H9 (cell line): Measurements from ENCODE around the gene KBTBD12. TPM values are rescaled to one million over a fixed set of nuclear protein-coding genes. Genes with fewer than 3 reads are reported as not detected.

ENCODE experiments used
- DNase-seq: peaks from one replicate; pipeline ENCODE4 v3.0.0-alpha.2; 2017
- H2AFZ ChIP-seq: one replicate; pipeline ENCODE4 v1.6.1; 2013; ENCODE audit warnings: mild to moderate bottlenecking, low read length, control low read depth, moderate library complexity
- H2AK5ac ChIP-seq: 2 replicates; pipeline ENCODE4 v1.6.1; 2013; ENCODE audit warnings: low read length, control low read depth, mixed read lengths; ENCODE audit not compliant: insufficient read length
- H2BK120ac ChIP-seq: one replicate; pipeline ENCODE4 v1.6.1; 2013; ENCODE audit warnings: low read depth, mild to moderate bottlenecking, low read length, control low read depth, inconsistent platforms; ENCODE audit not compliant: poor library complexity, severe bottlenecking
- H2BK12ac ChIP-seq: 2 replicates; pipeline ENCODE4 v1.6.1; 2013; ENCODE audit warnings: low read length, control low read depth, mixed read lengths, low read depth; ENCODE audit not compliant: insufficient read length
- H2BK15ac ChIP-seq: 2 replicates; pipeline ENCODE4 v1.6.1; 2013; ENCODE audit warnings: low read depth, low read length, control low read depth
- H2BK20ac ChIP-seq: one replicate; pipeline ENCODE4 v1.6.1; 2013; ENCODE audit warnings: low read depth, mild to moderate bottlenecking, low read length, control low read depth, inconsistent platforms; ENCODE audit not compliant: poor library complexity, severe bottlenecking
- H2BK5ac ChIP-seq: 2 replicates; pipeline ENCODE4 v1.6.1; 2013; ENCODE audit warnings: low read length, control low read depth, mixed read lengths; ENCODE audit not compliant: insufficient read length
- H3K14ac ChIP-seq: 2 replicates; pipeline ENCODE4 v1.6.1; 2013; ENCODE audit warnings: low read length, control low read depth; ENCODE audit not compliant: insufficient read depth
- H3K18ac ChIP-seq: 2 replicates; pipeline ENCODE4 v1.6.1; 2013; ENCODE audit warnings: low read depth, mild to moderate bottlenecking, mixed read lengths, low read length, control low read depth; ENCODE audit not compliant: insufficient read length
- H3K23ac ChIP-seq: 2 replicates; pipeline ENCODE4 v1.6.1; 2013; ENCODE audit warnings: low read length, control low read depth, mixed read lengths, low read depth; ENCODE audit not compliant: insufficient read length
- H3K23me2 ChIP-seq: 2 replicates; pipeline ENCODE4 v1.6.1; 2013; ENCODE audit warnings: low read depth, mild to moderate bottlenecking, mixed read lengths, low read length, control low read depth; ENCODE audit not compliant: insufficient read length, poor library complexity, severe bottlenecking
- H3K27ac ChIP-seq: 2 replicates; pipeline ENCODE4 v1.5.1; 2013; ENCODE audit warnings: low read length, control low read depth, mixed read lengths, low read depth; ENCODE audit not compliant: insufficient read length
- H3K27me3 ChIP-seq: 2 replicates; pipeline ENCODE4 v1.6.1; 2013; ENCODE audit warnings: low read length, control low read depth, inconsistent platforms; ENCODE audit not compliant: insufficient read depth
- H3K4ac ChIP-seq: 2 replicates; pipeline ENCODE4 v1.6.1; 2013; ENCODE audit warnings: low read depth, mild to moderate bottlenecking, control low read depth, inconsistent platforms, low read length, moderate library complexity
- H3K4me1 ChIP-seq: 2 replicates; pipeline ENCODE4 v1.6.1; 2013; ENCODE audit warnings: low read length, control low read depth, inconsistent platforms; ENCODE audit not compliant: insufficient read depth
- H3K4me2 ChIP-seq: 2 replicates; pipeline ENCODE4 v1.6.1; 2013; ENCODE audit warnings: low read length, control low read depth, mixed read lengths; ENCODE audit not compliant: insufficient read length, insufficient read depth
- H3K56ac ChIP-seq: 2 replicates; pipeline ENCODE4 v1.6.1; 2013; ENCODE audit warnings: low read depth, mild to moderate bottlenecking, mixed read lengths, low read length, control low read depth; ENCODE audit not compliant: insufficient read length
- H3K79me1 ChIP-seq: 2 replicates; pipeline ENCODE4 v1.6.1; 2013; ENCODE audit warnings: low read depth, mild to moderate bottlenecking, moderate library complexity, low read length, control low read depth, inconsistent platforms; ENCODE audit not compliant: insufficient read depth, poor library complexity, severe bottlenecking
- H3K79me2 ChIP-seq: 2 replicates; pipeline ENCODE4 v1.6.1; 2013; ENCODE audit warnings: low read length, control low read depth, inconsistent platforms; ENCODE audit not compliant: insufficient read depth
- H3K9ac ChIP-seq: 2 replicates; pipeline ENCODE4 v1.6.1; 2013; ENCODE audit warnings: low read length, control low read depth, mixed read lengths; ENCODE audit not compliant: insufficient read length; ENCODE audit errors: extremely low read depth
- H3K9me3 ChIP-seq: one replicate; pipeline ENCODE4 v1.6.1; 2013; ENCODE audit warnings: low read depth, low read length, inconsistent platforms; ENCODE audit not compliant: control insufficient read depth
- H3T11ph ChIP-seq: one replicate; pipeline ENCODE4 v1.6.1; 2013; ENCODE audit warnings: mild to moderate bottlenecking, low read length, control low read depth, inconsistent platforms
- H4K20me1 ChIP-seq: one replicate; pipeline ENCODE4 v1.6.1; 2013; ENCODE audit not compliant: control insufficient read depth, insufficient read length, insufficient read depth
- H4K5ac ChIP-seq: 2 replicates; pipeline ENCODE4 v1.6.1; 2013; ENCODE audit warnings: low read depth, mild to moderate bottlenecking, mixed read lengths, low read length, control low read depth; ENCODE audit not compliant: insufficient read length
- H4K8ac ChIP-seq: replicated peaks from 2 replicates; pipeline ENCODE4 v1.6.1; 2013; ENCODE audit warnings: low read length, control low read depth, mixed read lengths, low read depth; ENCODE audit not compliant: insufficient read length
- H4K91ac ChIP-seq: 2 replicates; pipeline ENCODE4 v1.6.1; 2013; ENCODE audit warnings: low read depth, mild to moderate bottlenecking, moderate library complexity, mixed read lengths, low read length, control low read depth; ENCODE audit not compliant: insufficient read length
- H3K27ac Mint-ChIP-seq, 3 experiments: 2 replicates in 2 of 3; 3 replicates in 1 of 3; pipeline ENCODE4 v1.8.0; 2020 to 2021; ENCODE audit warnings: mixed read lengths in 3 of 3, mild to moderate bottlenecking in 1 of 3, moderate library complexity in 1 of 3
- H3K27me3 Mint-ChIP-seq: 2 replicates; pipeline ENCODE4 v1.8.0; 2021; ENCODE audit warnings: low read depth, mild to moderate bottlenecking, moderate library complexity, mixed read lengths
- H3K36me3 Mint-ChIP-seq, 3 experiments: 2 replicates in 2 of 3; 3 replicates in 1 of 3; pipeline ENCODE4 v1.8.0; 2020 to 2021; ENCODE audit warnings: low read depth in 3 of 3, mixed read lengths in 3 of 3; ENCODE audit not compliant: insufficient read depth in 1 of 3
- H3K4me1 Mint-ChIP-seq, 2 experiments: 2 replicates each; pipeline ENCODE4 v1.8.0; 2020; ENCODE audit warnings: mixed read lengths in 2 of 2
- H3K4me3 Mint-ChIP-seq, 2 experiments: 2 replicates in 1 of 2; 3 replicates in 1 of 2; pipeline ENCODE4 v1.8.0; 2020 to 2021; ENCODE audit warnings: mild to moderate bottlenecking in 2 of 2, mixed read lengths in 2 of 2, moderate library complexity in 1 of 2
- H3K9me3 Mint-ChIP-seq, 2 experiments: 2 replicates in 1 of 2; 3 replicates in 1 of 2; pipeline ENCODE4 v1.8.0; 2020; ENCODE audit warnings: mild to moderate bottlenecking in 2 of 2, mixed read lengths in 2 of 2, moderate library complexity in 1 of 2
- CTCF ChIP-seq: fragments of 200-600 bp; sonication (generic); conservative IDR thresholded peaks from 3 replicates; pipeline ENCODE4 v1.8.0; 2021; ENCODE audit warnings: antibody characterized with exemption, mild to moderate bottlenecking
- WGBS: extraction: QIAGEN DNeasy Blood & Tissue Kit; methylation state at CpG from one replicate; pipeline ENCODE4 v1.1.7; 2013; ENCODE audit warnings: missing lambda C conversion rate, low lambda C conversion rate, mixed read lengths; ENCODE audit not compliant: insufficient read length; ENCODE audit errors: extremely low coverage; 5-methylcytosine and 5-hydroxymethylcytosine counted together
- total RNA-seq: library from RNA; stranded (reverse); gene quantifications from 2 replicates; pipeline ENCODE4 v1.2.1, GENCODE V29; 2021

The KBTBD12 gene
- total RNA-seq, 1 experiment from 2014 or later: not detected

GRCh38 chr3:128007033-128007424 lies 92.0 kb downstream of the KBTBD12 start:
- H4K5ac ChIP-seq: no peak overlapping the region
- WGBS: no CpG with 5 or more reads among the region's 11 CpGs
- peaks cover 21 to 28% of the 10 kb centered on the region in 2 experiments for H3K4me1 Mint-ChIP-seq
- H3K27me3 ChIP-seq: no peaks in the 10 kb centered on the region
- H3K23me2 ChIP-seq: peaks cover 5% of the 10 kb centered on the region
- H2AFZ ChIP-seq: no peak overlapping the region
- no peak overlapping the region for H3K9ac ChIP-seq
- DNase-seq: peak; percentile 51
- H3K36me3 Mint-ChIP-seq: no peaks in the 10 kb centered on the region
- no peak overlapping the region for H3K18ac ChIP-seq
- H3K4me2 ChIP-seq: no peak overlapping the region
- no peak overlapping the region for H3K56ac ChIP-seq
- no peak overlapping the region for H3T11ph ChIP-seq
- H3K14ac ChIP-seq: no peak overlapping the region
- peaks cover 2% of the 10 kb centered on the region; the same call in 1 of the 2 replicates for H3K27me3 Mint-ChIP-seq
- no peak overlapping the region for H2BK20ac ChIP-seq
- no peak for TF ChIP-seq CTCF
- H2BK5ac ChIP-seq: no peak overlapping the region
- no peaks in the 10 kb centered on the region for H3K79me1 ChIP-seq
- no peak overlapping the region for H2BK120ac ChIP-seq
- no peaks in the 10 kb centered on the region; a peak in 1 of 5 replicates for H3K9me3 Mint-ChIP-seq
- H4K20me1 ChIP-seq: no peaks in the 10 kb centered on the region
- H3K27ac ChIP-seq: no peak overlapping the region
- peak overlapping the region in 1 of 2 experiments; percentile 56; a peak in 2 of 5 replicates for H3K4me3 Mint-ChIP-seq
- H2BK12ac ChIP-seq: no peak overlapping the region
- H3K9me3 ChIP-seq: no peaks in the 10 kb centered on the region
- H2AK5ac ChIP-seq: no peak overlapping the region
- no peak overlapping the region for H3K4ac ChIP-seq
- no peaks in the 10 kb centered on the region for H3K79me2 ChIP-seq
- no peaks in the 10 kb centered on the region; the same call in 1 of the 2 replicates for H3K4me1 ChIP-seq
- no peak overlapping the region for H3K23ac ChIP-seq
- no peak overlapping the region for H4K91ac ChIP-seq
- H3K27ac Mint-ChIP-seq: peak overlapping the region in 1 of 3 experiments; percentile 86; a peak in 1 of 7 replicates
- H2BK15ac ChIP-seq: no peak overlapping the region
- H4K8ac ChIP-seq: no peak overlapping the region
